Osteoblast (primary cell): ENCODE results near the gene NMNAT3. TPM values are rescaled to one million over a fixed set of nuclear protein-coding genes. Genes with fewer than 3 reads are reported as not detected.

Experiments used
- DNase-seq: peaks from one replicate; pipeline ENCODE4 v3.0.0; 2011; ENCODE audit warnings: low spot score, mixed read lengths; ENCODE audit not compliant: insufficient read length; ENCODE audit errors: missing footprints
- H2AFZ ChIP-seq: 2 replicates; pipeline ENCODE4 v1.6.0; 2011; ENCODE audit warnings: mild to moderate bottlenecking, low read length
- H3K27ac ChIP-seq: 2 replicates; pipeline ENCODE4 v1.5.1; 2011; ENCODE audit warnings: mild to moderate bottlenecking, low read depth, low read length, moderate library complexity
- H3K27me3 ChIP-seq: 2 replicates; pipeline ENCODE4 v1.6.0; 2012; ENCODE audit warnings: mild to moderate bottlenecking, control low read depth, inconsistent platforms, low read length, moderate library complexity; ENCODE audit not compliant: insufficient read depth
- H3K36me3 ChIP-seq: 2 replicates; pipeline ENCODE4 v1.5.1; 2011; ENCODE audit warnings: mild to moderate bottlenecking, low read length, control low read depth, moderate library complexity; ENCODE audit not compliant: insufficient read depth
- H3K4me1 ChIP-seq: 2 replicates; pipeline ENCODE4 v1.5.1; 2011; ENCODE audit warnings: mild to moderate bottlenecking, low read length, control low read depth, moderate library complexity; ENCODE audit not compliant: insufficient read depth
- H3K4me2 ChIP-seq: 2 replicates; pipeline ENCODE4 v1.6.0; 2011; ENCODE audit warnings: mild to moderate bottlenecking, low read length; ENCODE audit not compliant: insufficient read depth
- H3K4me3 ChIP-seq: fragments of 200-600 bp; sonication (generic); 3 replicates; pipeline ENCODE4 v1.5.1; 2012; ENCODE audit warnings: mild to moderate bottlenecking, low read length, inconsistent platforms; ENCODE audit not compliant: insufficient read depth
- H3K79me2 ChIP-seq: 2 replicates; pipeline ENCODE4 v1.6.0; 2012; ENCODE audit warnings: mild to moderate bottlenecking, low read length, control low read depth, inconsistent platforms; ENCODE audit not compliant: insufficient read depth
- H3K9me3 ChIP-seq: 2 replicates; pipeline ENCODE4 v1.5.1; 2011; ENCODE audit warnings: low read depth, low read length, control low read depth
- H4K20me1 ChIP-seq: 2 replicates; pipeline ENCODE4 v1.6.0; 2012; ENCODE audit warnings: mild to moderate bottlenecking, low read length, control low read depth; ENCODE audit not compliant: insufficient read depth
- total RNA-seq: library from RNA; depleted of rRNA; stranded (reverse); fragments of >200 nt; gene quantifications from 2 replicates; pipeline ENCODE4 v1.2.3, GENCODE V29; 2012
- TF ChIP-seq, protein P1 (sequence below): IDR thresholded peaks from 2 replicates; pipeline ENCODE4 v1.5.1; 2011; ENCODE audit warnings: mild to moderate bottlenecking, low read depth, low read length, moderate library complexity; ENCODE audit errors: extremely low read depth

NMNAT3 gene
- total RNA-seq, 1 donor, result 0.36 TPM

DNA sequence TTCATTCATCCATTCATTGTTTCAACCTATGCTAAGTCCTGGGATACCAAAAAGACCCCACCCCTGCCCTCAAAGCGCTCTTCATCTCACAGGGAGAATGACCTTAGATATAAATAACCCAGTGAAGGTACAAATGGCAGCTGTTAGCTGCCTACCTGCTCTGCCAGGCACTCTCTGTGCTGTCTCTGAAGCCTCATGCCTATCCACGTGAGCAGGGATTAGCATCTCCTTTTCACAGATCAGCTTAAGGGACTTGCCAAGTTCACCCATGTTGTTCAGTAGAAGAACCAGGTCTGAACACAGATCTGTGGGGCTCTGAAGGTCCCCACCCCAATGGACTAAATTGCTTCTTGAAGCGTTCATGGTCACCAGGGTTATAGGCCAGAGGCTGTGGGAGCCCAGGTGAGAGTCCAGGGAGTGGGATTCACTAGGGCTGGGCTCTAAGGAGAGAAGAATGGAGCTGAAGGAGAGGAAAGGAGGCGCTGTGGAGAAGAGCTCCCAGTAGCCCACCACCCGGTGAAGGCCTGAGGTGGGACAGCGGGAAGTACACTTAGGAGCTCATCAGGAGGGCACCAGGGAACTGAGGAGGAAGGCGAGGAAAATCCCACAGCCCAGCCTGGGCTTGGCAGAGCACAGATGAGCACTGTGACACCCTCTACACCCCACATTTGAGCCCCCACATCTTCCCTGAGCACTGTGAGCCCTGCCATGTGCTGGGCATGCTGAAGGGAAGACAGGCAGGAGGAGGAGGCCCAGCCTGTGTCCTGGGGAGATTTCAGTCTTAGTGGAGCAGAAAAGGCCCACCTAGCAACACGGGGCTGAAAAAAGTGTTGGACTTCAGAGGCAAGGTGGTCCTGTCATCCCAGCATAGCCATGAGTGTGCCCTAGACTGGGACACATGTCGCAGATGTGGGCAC is 158.6 kb downstream of the NMNAT3 start:
- H3K9me3 ChIP-seq, result no peaks in the 10 kb centered on the region
- H4K20me1 ChIP-seq, result no peaks in the 10 kb centered on the region
- H2AFZ ChIP-seq, result no peak overlapping the region
- H3K79me2 ChIP-seq, result no peaks in the 10 kb centered on the region
- no peaks in the 10 kb centered on the region for H3K4me1 ChIP-seq
- H3K27me3 ChIP-seq, result no peaks in the 10 kb centered on the region
- H3K36me3 ChIP-seq, result no peaks in the 10 kb centered on the region
- H3K4me2 ChIP-seq, result no peak overlapping the region
- no peak overlapping the region for H3K4me3 ChIP-seq
- TF ChIP-seq, protein P1, sequence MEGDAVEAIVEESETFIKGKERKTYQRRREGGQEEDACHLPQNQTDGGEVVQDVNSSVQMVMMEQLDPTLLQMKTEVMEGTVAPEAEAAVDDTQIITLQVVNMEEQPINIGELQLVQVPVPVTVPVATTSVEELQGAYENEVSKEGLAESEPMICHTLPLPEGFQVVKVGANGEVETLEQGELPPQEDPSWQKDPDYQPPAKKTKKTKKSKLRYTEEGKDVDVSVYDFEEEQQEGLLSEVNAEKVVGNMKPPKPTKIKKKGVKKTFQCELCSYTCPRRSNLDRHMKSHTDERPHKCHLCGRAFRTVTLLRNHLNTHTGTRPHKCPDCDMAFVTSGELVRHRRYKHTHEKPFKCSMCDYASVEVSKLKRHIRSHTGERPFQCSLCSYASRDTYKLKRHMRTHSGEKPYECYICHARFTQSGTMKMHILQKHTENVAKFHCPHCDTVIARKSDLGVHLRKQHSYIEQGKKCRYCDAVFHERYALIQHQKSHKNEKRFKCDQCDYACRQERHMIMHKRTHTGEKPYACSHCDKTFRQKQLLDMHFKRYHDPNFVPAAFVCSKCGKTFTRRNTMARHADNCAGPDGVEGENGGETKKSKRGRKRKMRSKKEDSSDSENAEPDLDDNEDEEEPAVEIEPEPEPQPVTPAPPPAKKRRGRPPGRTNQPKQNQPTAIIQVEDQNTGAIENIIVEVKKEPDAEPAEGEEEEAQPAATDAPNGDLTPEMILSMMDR, result no peak
- DNase-seq, result no peak
- H3K27ac ChIP-seq, result no peak overlapping the region

DNA sequence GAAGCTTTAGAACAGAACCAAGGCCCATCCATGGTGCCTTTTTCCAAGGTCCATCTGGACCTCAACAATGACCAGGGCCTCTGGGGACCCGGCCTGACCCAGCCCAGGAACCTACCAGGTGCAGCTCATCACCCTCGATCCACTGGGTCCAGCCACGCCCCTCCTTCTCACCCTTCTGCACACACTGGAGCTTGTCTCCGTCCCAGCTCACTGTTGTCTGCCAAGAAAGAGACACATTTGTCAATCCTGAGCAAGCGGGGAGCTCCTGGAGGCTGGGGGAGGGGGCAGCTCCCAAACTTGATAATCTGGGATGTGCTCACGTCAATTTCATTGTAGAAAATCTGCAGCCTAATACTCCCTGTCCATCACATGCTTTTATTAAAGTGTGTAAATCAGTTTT is 159.5 kb downstream of the NMNAT3 start:
- H2AFZ ChIP-seq, result no peak overlapping the region
- H3K9me3 ChIP-seq, result no peaks in the 10 kb centered on the region
- H3K4me1 ChIP-seq, result no peaks in the 10 kb centered on the region
- H3K79me2 ChIP-seq, result no peaks in the 10 kb centered on the region
- DNase-seq, result no peak
- TF ChIP-seq, protein P1, result no peak
- no peak overlapping the region for H3K4me3 ChIP-seq
- no peak overlapping the region for H3K4me2 ChIP-seq
- H3K27me3 ChIP-seq, result no peaks in the 10 kb centered on the region
- H4K20me1 ChIP-seq, result no peaks in the 10 kb centered on the region
- H3K36me3 ChIP-seq, result no peaks in the 10 kb centered on the region
- no peak overlapping the region for H3K27ac ChIP-seq

DNA sequence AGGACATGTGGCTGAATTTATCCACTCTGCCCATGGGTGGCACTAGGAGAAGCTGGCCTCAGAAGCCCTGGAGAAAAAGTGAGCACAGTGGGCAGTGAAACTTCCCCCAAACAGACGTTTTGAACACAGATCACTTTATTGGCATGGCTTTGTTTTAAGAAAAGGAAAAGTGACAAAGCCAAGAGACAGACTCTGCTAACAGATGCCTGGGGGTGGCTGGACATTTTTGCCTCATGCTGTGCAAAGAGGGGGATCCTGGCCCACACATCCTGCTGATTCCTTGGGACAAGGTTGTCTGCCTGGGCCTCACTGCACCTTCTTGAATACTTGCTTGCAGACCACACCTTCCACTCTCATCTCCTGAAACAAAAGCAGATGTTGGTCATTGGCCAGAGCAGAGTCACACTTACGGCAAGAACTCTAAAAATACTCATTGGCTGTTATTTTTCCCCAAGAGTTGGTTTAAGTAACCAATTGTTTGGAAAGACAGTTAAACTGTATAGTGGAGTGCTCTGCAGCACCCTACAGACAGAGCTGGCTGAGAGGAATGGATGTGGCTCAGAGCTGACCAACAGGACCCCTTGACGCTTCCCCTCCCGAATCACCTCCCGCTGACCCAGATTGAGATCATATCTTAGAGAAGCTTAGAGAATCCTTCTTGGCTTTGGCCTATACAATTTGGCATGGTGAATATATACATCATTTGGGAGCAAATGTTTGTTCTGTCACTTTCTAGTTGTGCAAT is 160.3 kb downstream of the NMNAT3 start:
- no peaks in the 10 kb centered on the region for H3K36me3 ChIP-seq
- no peaks in the 10 kb centered on the region for H3K27me3 ChIP-seq
- H4K20me1 ChIP-seq, result no peaks in the 10 kb centered on the region
- TF ChIP-seq, protein P1, result no peak
- no peaks in the 10 kb centered on the region for H3K4me1 ChIP-seq
- no peaks in the 10 kb centered on the region for H3K9me3 ChIP-seq
- H3K4me2 ChIP-seq, result no peak overlapping the region
- H2AFZ ChIP-seq, result no peak overlapping the region
- H3K27ac ChIP-seq, result no peak overlapping the region
- no peaks in the 10 kb centered on the region for H3K79me2 ChIP-seq
- H3K4me3 ChIP-seq, result no peak overlapping the region
- no peak for DNase-seq

DNA sequence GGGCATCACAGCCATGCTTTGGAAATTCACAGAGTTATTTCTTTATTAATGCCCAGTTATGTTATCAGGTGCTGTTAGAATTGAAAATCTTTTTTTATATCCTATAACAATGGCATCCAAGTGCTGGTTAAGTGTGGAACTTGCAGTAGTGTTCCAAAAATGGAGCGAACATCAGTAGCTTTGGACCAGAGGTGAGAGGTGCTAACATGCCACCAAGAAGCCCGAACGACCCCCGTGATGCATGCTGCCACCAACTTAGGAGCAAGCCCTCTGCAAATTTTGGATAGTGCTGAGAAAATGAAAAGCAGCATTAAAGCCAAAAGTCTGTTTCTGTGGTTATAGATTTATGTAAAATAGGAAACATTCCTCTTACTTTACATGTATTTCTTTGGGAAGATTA is 163.0 kb downstream of the NMNAT3 start:
- TF ChIP-seq, protein P1, result no peak
- H3K36me3 ChIP-seq, result no peaks in the 10 kb centered on the region

More for the DNA sequence above, 163.0 kb downstream of the NMNAT3 start:
- H3K4me1 ChIP-seq, result no peaks in the 10 kb centered on the region
- no peak overlapping the region for H3K4me2 ChIP-seq
- H2AFZ ChIP-seq, result no peak overlapping the region
- no peak overlapping the region for H3K4me3 ChIP-seq
- H3K79me2 ChIP-seq, result no peaks in the 10 kb centered on the region
- peak; percentile 61 for DNase-seq
- no peaks in the 10 kb centered on the region for H4K20me1 ChIP-seq
- H3K27me3 ChIP-seq, result no peaks in the 10 kb centered on the region
- H3K9me3 ChIP-seq, result no peaks in the 10 kb centered on the region
- no peak overlapping the region for H3K27ac ChIP-seq
